Naive B cell (primary cell): Measurements from ENCODE around the gene ACSF3. TPM values are rescaled to one million over a fixed set of nuclear protein-coding genes. Genes with fewer than 3 reads are reported as not detected.
"Not testable (repeated sequence)": the region's sequence is repeated elsewhere in the genome, so short reads cannot be mapped to it uniquely, and the experiment has no call there.

Source experiments
- ATAC-seq, 2 donors: fragments of 150-1000 bp; cut with Tn5 transposase; 2 replicates each; pipeline ENCODE4 v1.10.0; 2021; ENCODE audit warnings: low read depth in 2 of 2, mild to moderate bottlenecking in 2 of 2, moderate library complexity in 2 of 2
- DNase-seq: peaks from one replicate; pipeline ENCODE4 v3.0.0; 2022
- H3K27ac Mint-ChIP-seq, 6 donors: one replicate each; pipeline ENCODE4 v1.8.0; 2020 to 2022; ENCODE audit warnings: mild to moderate bottlenecking in 6 of 6, mixed read lengths in 6 of 6, moderate library complexity in 5 of 6, inconsistent platforms in 2 of 6
- H3K27me3 Mint-ChIP-seq, 3 donors: one replicate each; pipeline ENCODE4 v1.8.0; 2021 to 2022; ENCODE audit warnings: mixed read lengths in 3 of 3, mild to moderate bottlenecking in 1 of 3
- H3K36me3 Mint-ChIP-seq, 2 donors: one replicate each; pipeline ENCODE4 v1.8.0; 2020 to 2022; ENCODE audit warnings: mixed read lengths in 2 of 2, inconsistent platforms in 1 of 2, mild to moderate bottlenecking in 1 of 2
- H3K4me1 Mint-ChIP-seq, 3 donors: one replicate each; pipeline ENCODE4 v1.8.0; 2020 to 2022; ENCODE audit warnings: mixed read lengths in 3 of 3, inconsistent platforms in 1 of 3, mild to moderate bottlenecking in 1 of 3, moderate library complexity in 1 of 3
- H3K4me3 Mint-ChIP-seq, 8 donors: one replicate each; pipeline ENCODE4 v1.8.0; 2020 to 2022; ENCODE audit warnings: mild to moderate bottlenecking in 8 of 8, mixed read lengths in 8 of 8, moderate library complexity in 8 of 8, inconsistent platforms in 2 of 8
- H3K9me3 Mint-ChIP-seq, 7 donors: one replicate each; pipeline ENCODE4 v1.8.0; 2020 to 2022; ENCODE audit warnings: mixed read lengths in 7 of 7, mild to moderate bottlenecking in 5 of 7, inconsistent platforms in 2 of 7, moderate library complexity in 1 of 7
- polyA plus RNA-seq, 6 donors: library from polyadenylated mRNA; unstranded; fragments of 300-500 nt; fragmentation: Illumina TruSeq; gene quantifications; one replicate each; pipeline ENCODE4 v1.2.3, GENCODE V29; 2021; ENCODE audit warnings: low read depth in 6 of 6

ACSF3 gene
- polyA plus RNA-seq, 6 donors from 2014 or later = 30.0 to 43.6 (median 33.9) TPM

GRCh38 chr16:89178453-89179147, 84.9 kb downstream of the ACSF3 start:
- no peaks in the 10 kb centered on the region for H3K9me3 Mint-ChIP-seq
- H3K27ac Mint-ChIP-seq = no peak overlapping the region
- H3K4me1 Mint-ChIP-seq = no peaks in the 10 kb centered on the region
- ATAC-seq (no peak), DNase-seq (no peak)
- no peak overlapping the region for H3K4me3 Mint-ChIP-seq
- H3K36me3 Mint-ChIP-seq = no peaks in the 10 kb centered on the region
- H3K27me3 Mint-ChIP-seq = peaks cover 0 to 17% (median 6%) of the 10 kb centered on the region in 3 donors

- H3K27ac Mint-ChIP-seq = no peak overlapping the region
- no peak for ATAC-seq
- H3K36me3 Mint-ChIP-seq = no peaks in the 10 kb centered on the region
- no peaks in the 10 kb centered on the region for H3K9me3 Mint-ChIP-seq
- no peak for DNase-seq
- no peak overlapping the region for H3K4me3 Mint-ChIP-seq
- H3K27me3 Mint-ChIP-seq = peaks cover 0 to 17% (median 6%) of the 10 kb centered on the region in 3 donors
- no peaks in the 10 kb centered on the region for H3K4me1 Mint-ChIP-seq
These were observed 85.5 kb downstream of the ACSF3 start for GRCh38 chr16:89179148-89179484.

- Mint-ChIP-seq H3K4me1 (no peaks in the 10 kb centered on the region), H3K9me3 (no peaks in the 10 kb centered on the region), H3K27ac (no peak overlapping the region), H3K36me3 (no peaks in the 10 kb centered on the region), H3K27me3 (peaks cover 0 to 17% (median 6%) of the 10 kb centered on the region in 3 donors), H3K4me3 (no peak overlapping the region)
- ATAC-seq (no peak), DNase-seq (no peak)
These were observed 86.1 kb downstream of the ACSF3 start for GRCh38 chr16:89179656-89180315.

GRCh38 chr16:89183463-89183862, 89.8 kb downstream of the ACSF3 start:
- H3K27me3 Mint-ChIP-seq = peaks cover 0 to 14% (median 6%) of the 10 kb centered on the region in 3 donors
- no peak for ATAC-seq
- peak overlapping the region in 2 of 6 donors; percentile 27 to 30 for H3K27ac Mint-ChIP-seq
- peaks cover 0 to 6% (median 0%) of the 10 kb centered on the region in 7 donors for H3K9me3 Mint-ChIP-seq
- peaks cover 0 to 5% (median 2%) of the 10 kb centered on the region in 3 donors for H3K4me1 Mint-ChIP-seq
- H3K4me3 Mint-ChIP-seq = no peak overlapping the region
- no peak for DNase-seq
- H3K36me3 Mint-ChIP-seq = no peaks in the 10 kb centered on the region

GRCh38 chr16:89183975-89184676, 90.5 kb downstream of the ACSF3 start:
- ATAC-seq = no peak

GRCh38 chr16:89184677-89184932, 91.0 kb downstream of the ACSF3 start:
- peak overlapping the region in 1 of 8 donors; percentile 59 for H3K4me3 Mint-ChIP-seq
- H3K4me1 Mint-ChIP-seq = peaks cover 0 to 5% (median 2%) of the 10 kb centered on the region in 3 donors
- peak overlapping the region in 2 of 6 donors; percentile 16 to 21 for H3K27ac Mint-ChIP-seq
- no peaks in the 10 kb centered on the region for H3K36me3 Mint-ChIP-seq
- DNase-seq (no peak), ATAC-seq (no peak)
- H3K9me3 Mint-ChIP-seq = peaks cover 0 to 6% (median 0%) of the 10 kb centered on the region in 7 donors
- peaks cover 0 to 14% (median 6%) of the 10 kb centered on the region in 3 donors for H3K27me3 Mint-ChIP-seq

More at GRCh38 chr16:89183975-89184676, 90.5 kb downstream of the ACSF3 start:
- Mint-ChIP-seq H3K4me3 (peak overlapping the region in 1 of 8 donors; percentile 59), H3K27ac (peak overlapping the region in 1 of 6 donors; percentile 16), H3K36me3 (no peaks in the 10 kb centered on the region), H3K4me1 (peaks cover 0 to 5% (median 2%) of the 10 kb centered on the region in 3 donors), H3K9me3 (peaks cover 0 to 6% (median 0%) of the 10 kb centered on the region in 7 donors), H3K27me3 (peaks cover 0 to 14% (median 6%) of the 10 kb centered on the region in 3 donors)
- no peak for DNase-seq

- H3K9me3 Mint-ChIP-seq = peaks cover 0 to 6% (median 0%) of the 10 kb centered on the region in 7 donors
These were observed 91.5 kb downstream of the ACSF3 start for GRCh38 chr16:89184933-89185794.

GRCh38 chr16:89185887-89186592, 92.4 kb downstream of the ACSF3 start:
- peak overlapping the region in 1 of 6 donors; percentile 57 for H3K27ac Mint-ChIP-seq

More at GRCh38 chr16:89184933-89185794, 91.5 kb downstream of the ACSF3 start:
- Mint-ChIP-seq H3K36me3 (no peaks in the 10 kb centered on the region), H3K4me1 (peaks cover 0 to 5% (median 2%) of the 10 kb centered on the region in 3 donors), H3K4me3 (no peak overlapping the region), H3K27me3 (peaks cover 0 to 12% (median 6%) of the 10 kb centered on the region in 3 donors), H3K27ac (peak overlapping the region in 2 of 6 donors; percentile 21 to 57)
- peak; percentile 32 for DNase-seq
- ATAC-seq = peak; percentile 62 to 64

GRCh38 chr16:89186593-89187031, 93.0 kb downstream of the ACSF3 start:
- DNase-seq, H3K4me3 Mint-ChIP-seq, ATAC-seq, H3K4me1 Mint-ChIP-seq, H3K27me3 Mint-ChIP-seq, H3K36me3 Mint-ChIP-seq, H3K9me3 Mint-ChIP-seq: not testable (repeated sequence)
- peak overlapping the region in 2 of 6 donors; percentile 90 to 95 for H3K27ac Mint-ChIP-seq

More at GRCh38 chr16:89185887-89186592, 92.4 kb downstream of the ACSF3 start:
- not testable (repeated sequence) for H3K4me1 Mint-ChIP-seq, H3K9me3 Mint-ChIP-seq, H3K36me3 Mint-ChIP-seq, DNase-seq, H3K27me3 Mint-ChIP-seq, H3K4me3 Mint-ChIP-seq, ATAC-seq

GRCh38 chr16:89187032-89187769, 93.5 kb downstream of the ACSF3 start:
- Mint-ChIP-seq H3K36me3 (no peaks in the 10 kb centered on the region), H3K4me3 (peak overlapping the region in 3 of 8 donors; percentile 11 to 77 (median 42)), H3K4me1 (peaks cover 0 to 6% (median 5%) of the 10 kb centered on the region in 3 donors), H3K9me3 (peaks cover 0 to 6% (median 0%) of the 10 kb centered on the region in 7 donors), H3K27me3 (no peaks in the 10 kb centered on the region), H3K27ac (peak overlapping the region in 5 of 6 donors; percentile 82 to 97 (median 95))
- ATAC-seq (peak; percentile 66 to 68), DNase-seq (peak; percentile 58)

- Mint-ChIP-seq H3K4me1 (peaks cover 0 to 6% (median 5%) of the 10 kb centered on the region in 3 donors), H3K27ac (peak overlapping the region in 5 of 6 donors; percentile 6 to 97 (median 90)), H3K4me3 (peak overlapping the region in 2 of 8 donors; percentile 42 to 77), H3K9me3 (peaks cover 0 to 6% (median 0%) of the 10 kb centered on the region in 7 donors), H3K27me3 (no peaks in the 10 kb centered on the region), H3K36me3 (no peaks in the 10 kb centered on the region)
- peak in 1 of 2 donors; percentile 26 for ATAC-seq
- no peak for DNase-seq
These were observed 94.2 kb downstream of the ACSF3 start for GRCh38 chr16:89187770-89188392.
